DOHH2 (cell line): ENCODE data around the gene IFNA10.
"Not testable (repeated sequence)": the region's sequence is repeated elsewhere in the genome, so short reads cannot be mapped to it uniquely, and the experiment has no call there.

Experiments used
- H3F3A ChIP-seq: fragments of 200-600 bp; sonication (generic), shearing (Covaris generic); 2 replicates; pipeline ENCODE4 v1.6.0; 2016; ENCODE audit warnings: antibody characterized with exemption, mild to moderate bottlenecking; ENCODE audit not compliant: control insufficient read depth, insufficient read depth
- H3K27ac ChIP-seq: fragments of 200-600 bp; sonication (generic); 2 replicates; pipeline ENCODE4 v1.5.1; 2014; ENCODE audit warnings: low read depth, mild to moderate bottlenecking, low read length, moderate library complexity
- H3K27me3 ChIP-seq: fragments of 200-600 bp; sonication (generic); 2 replicates; pipeline ENCODE4 v1.6.1; 2014; ENCODE audit warnings: mild to moderate bottlenecking, low read length, mixed read lengths; ENCODE audit not compliant: control insufficient read depth
- H3K36me3 ChIP-seq: fragments of 200-600 bp; sonication (generic); 2 replicates; pipeline ENCODE4 v1.6.1; 2014; ENCODE audit warnings: mild to moderate bottlenecking, low read length, moderate library complexity, mixed read lengths; ENCODE audit not compliant: control insufficient read depth
- H3K4me1 ChIP-seq: fragments of 200-600 bp; sonication (generic); 2 replicates; pipeline ENCODE4 v1.6.1; 2014; ENCODE audit warnings: mild to moderate bottlenecking, low read length, mixed read lengths; ENCODE audit not compliant: control insufficient read depth
- H3K4me2 ChIP-seq: fragments of 200-600 bp; sonication (generic); 2 replicates; pipeline ENCODE4 v1.6.0; 2014; ENCODE audit warnings: mild to moderate bottlenecking, low read length, moderate library complexity
- H3K4me3 ChIP-seq: fragments of 200-600 bp; sonication (generic); 2 replicates; pipeline ENCODE4 v1.5.1; 2014; ENCODE audit warnings: mild to moderate bottlenecking, low read length, mixed read lengths
- H3K79me2 ChIP-seq: fragments of 200-600 bp; sonication (generic); 2 replicates; pipeline ENCODE4 v1.6.1; 2014; ENCODE audit warnings: mild to moderate bottlenecking, low read length, mixed read lengths; ENCODE audit not compliant: control insufficient read depth
- H3K9me2 ChIP-seq: fragments of 200-600 bp; sonication (generic); replicated peaks from 2 replicates; pipeline ENCODE4 v1.6.1; 2014; ENCODE audit warnings: mild to moderate bottlenecking, low read length, mixed read lengths; ENCODE audit not compliant: control insufficient read depth
- H3K9me3 ChIP-seq: fragments of 200-600 bp; sonication (generic); 2 replicates; pipeline ENCODE4 v1.6.1; 2014; ENCODE audit warnings: antibody characterized with exemption, low read length, mixed read lengths; ENCODE audit not compliant: control insufficient read depth, insufficient read depth
- H4K20me1 ChIP-seq: fragments of 200-600 bp; sonication (generic); 2 replicates; pipeline ENCODE4 v1.6.0; 2014; ENCODE audit warnings: low read depth, mild to moderate bottlenecking, antibody characterized with exemption, low read length, moderate library complexity; ENCODE audit not compliant: control insufficient read depth, insufficient read depth
- EZH2phosphoT487 ChIP-seq: fragments of 200-600 bp; sonication (generic); IDR thresholded peaks from 2 replicates; pipeline ENCODE4 v1.6.1; 2017; ENCODE audit warnings: borderline replicate concordance, mild to moderate bottlenecking, antibody characterized with exemption, low read length, moderate library complexity, mixed read lengths
- TF ChIP-seq, protein P1 (sequence below): fragments of 200-600 bp; sonication (generic); IDR thresholded peaks from one replicate; pipeline ENCODE4 v1.5.1; 2014; ENCODE audit warnings: antibody characterized with exemption, mild to moderate bottlenecking, low read depth, low read length; ENCODE audit not compliant: poor library complexity, severe bottlenecking

The IFNA10 gene

DNA sequence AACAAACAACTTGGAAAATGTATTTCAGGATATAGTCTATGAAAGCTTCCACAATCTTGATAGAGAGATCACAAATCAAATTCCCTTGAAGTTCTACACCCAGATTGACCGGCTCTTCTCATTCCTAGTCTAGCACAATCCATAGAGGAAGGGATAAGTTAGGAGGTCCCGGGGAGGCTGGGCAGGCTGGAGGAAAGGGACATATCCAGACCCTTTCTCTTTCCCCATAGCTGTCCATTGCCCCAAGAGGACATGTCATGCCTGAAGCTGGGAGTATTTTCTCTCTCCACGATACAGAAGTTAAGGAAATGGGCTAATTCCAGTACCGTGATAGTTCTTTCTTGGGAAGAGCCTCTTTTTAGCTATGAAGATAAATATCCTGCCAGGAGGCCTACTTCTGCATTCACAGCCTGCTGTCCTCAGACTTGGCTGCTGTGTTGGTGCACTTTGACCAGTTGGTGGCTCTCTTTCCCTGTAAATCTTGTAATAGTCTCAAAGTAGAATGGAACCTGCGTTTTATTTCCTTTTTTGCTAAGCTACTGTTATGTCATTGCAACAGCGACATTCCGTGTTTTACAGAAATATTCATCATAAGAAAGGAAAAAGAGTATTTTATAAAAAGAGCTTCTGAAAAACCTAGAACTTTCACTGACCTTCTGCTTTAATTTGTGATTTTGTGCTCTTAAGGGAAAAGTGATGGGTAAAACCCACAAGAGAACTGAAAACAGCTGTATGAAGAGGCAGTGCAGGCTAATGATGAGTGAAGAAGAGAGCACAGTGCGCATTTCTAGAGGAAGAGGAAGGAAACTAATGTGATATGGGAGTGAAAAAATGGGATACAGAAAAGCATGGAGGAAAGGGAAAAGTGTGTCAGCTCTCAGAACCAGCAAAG, 28.8 kb upstream of the IFNA10 start:
- TF ChIP-seq, protein P1, sequence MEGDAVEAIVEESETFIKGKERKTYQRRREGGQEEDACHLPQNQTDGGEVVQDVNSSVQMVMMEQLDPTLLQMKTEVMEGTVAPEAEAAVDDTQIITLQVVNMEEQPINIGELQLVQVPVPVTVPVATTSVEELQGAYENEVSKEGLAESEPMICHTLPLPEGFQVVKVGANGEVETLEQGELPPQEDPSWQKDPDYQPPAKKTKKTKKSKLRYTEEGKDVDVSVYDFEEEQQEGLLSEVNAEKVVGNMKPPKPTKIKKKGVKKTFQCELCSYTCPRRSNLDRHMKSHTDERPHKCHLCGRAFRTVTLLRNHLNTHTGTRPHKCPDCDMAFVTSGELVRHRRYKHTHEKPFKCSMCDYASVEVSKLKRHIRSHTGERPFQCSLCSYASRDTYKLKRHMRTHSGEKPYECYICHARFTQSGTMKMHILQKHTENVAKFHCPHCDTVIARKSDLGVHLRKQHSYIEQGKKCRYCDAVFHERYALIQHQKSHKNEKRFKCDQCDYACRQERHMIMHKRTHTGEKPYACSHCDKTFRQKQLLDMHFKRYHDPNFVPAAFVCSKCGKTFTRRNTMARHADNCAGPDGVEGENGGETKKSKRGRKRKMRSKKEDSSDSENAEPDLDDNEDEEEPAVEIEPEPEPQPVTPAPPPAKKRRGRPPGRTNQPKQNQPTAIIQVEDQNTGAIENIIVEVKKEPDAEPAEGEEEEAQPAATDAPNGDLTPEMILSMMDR, result peak; percentile 64
- H3K27ac ChIP-seq, H3K9me2 ChIP-seq, H3K36me3 ChIP-seq, H3K79me2 ChIP-seq, H3K4me2 ChIP-seq, H4K20me1 ChIP-seq, H3F3A ChIP-seq, H3K4me3 ChIP-seq, H3K9me3 ChIP-seq, H3K4me1 ChIP-seq, H3K27me3 ChIP-seq: not testable (repeated sequence)

DNA sequence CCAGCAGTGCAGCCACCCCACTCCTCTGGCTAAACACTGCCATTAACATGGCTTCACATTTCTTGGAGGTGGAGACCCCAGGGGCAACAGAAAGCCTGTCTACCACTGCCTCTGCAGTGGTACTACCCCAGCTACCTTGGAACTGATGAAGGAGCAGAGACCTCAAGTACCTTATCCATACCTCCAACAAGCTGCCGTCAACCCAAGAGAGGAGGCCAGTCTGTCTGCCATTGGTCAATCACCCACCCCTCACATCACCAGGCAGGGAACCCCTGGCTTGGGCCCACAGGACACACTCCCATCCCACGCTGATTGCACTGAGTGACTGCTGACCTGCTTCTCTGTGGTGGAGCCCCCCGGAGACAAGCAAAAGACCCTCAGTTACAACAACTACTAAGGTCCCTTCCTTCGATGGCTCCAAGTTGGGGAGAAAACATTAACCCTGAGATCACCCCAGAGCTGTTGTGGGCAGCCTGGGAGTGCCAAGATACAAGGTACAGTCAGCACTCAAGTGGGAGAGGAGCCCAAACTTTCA, 27.3 kb upstream of the IFNA10 start:
- H3K4me3 ChIP-seq, result no peak overlapping the region
- 0 out of 2 replicates have a peak, but pooled peaks cover 3% of the 10 kb centered on the region for H3K4me1 ChIP-seq
- no peak overlapping the region for H3K4me2 ChIP-seq
- H4K20me1 ChIP-seq, result no peaks in the 10 kb centered on the region
- no peak for TF ChIP-seq EZH2phosphoT487
- TF ChIP-seq, protein P1, result no peak
- H3K36me3 ChIP-seq, result no peaks in the 10 kb centered on the region
- H3K27ac ChIP-seq, result no peak overlapping the region
- no peaks in the 10 kb centered on the region for H3K9me2 ChIP-seq
- H3F3A ChIP-seq, result no peaks in the 10 kb centered on the region
- no peaks in the 10 kb centered on the region for H3K79me2 ChIP-seq
- no peaks in the 10 kb centered on the region for H3K9me3 ChIP-seq
- H3K27me3 ChIP-seq, result peaks cover 2% of the 10 kb centered on the region; the same call in 1 of the 2 replicates

DNA sequence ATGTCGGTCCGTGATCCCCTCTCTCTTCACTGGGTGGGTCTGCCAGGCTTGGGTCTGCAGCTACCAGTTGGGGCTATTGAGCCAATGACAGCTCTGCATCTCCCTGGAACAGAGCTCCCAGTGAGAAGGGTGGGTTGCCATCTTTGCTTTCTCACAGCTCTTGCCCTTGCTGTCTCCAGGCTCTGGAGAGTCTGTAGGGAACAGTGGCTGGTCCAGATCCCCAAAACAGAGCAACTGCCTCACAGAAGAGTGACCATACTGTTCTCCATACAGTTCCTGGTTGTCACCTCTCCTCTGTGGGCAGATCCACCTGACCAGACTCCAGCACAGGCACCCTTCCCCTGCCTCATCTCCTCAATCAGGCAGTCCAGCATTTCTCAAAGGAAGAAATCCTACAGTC, 26.3 kb upstream of the IFNA10 start:
- Histone ChIP-seq H3F3A (no peaks in the 10 kb centered on the region), H3K36me3 (no peaks in the 10 kb centered on the region)

More for the DNA sequence above, 26.3 kb upstream of the IFNA10 start:
- Histone ChIP-seq H3K9me3 (no peaks in the 10 kb centered on the region), H3K9me2 (no peaks in the 10 kb centered on the region), H3K27me3 (peaks cover 2% of the 10 kb centered on the region; the same call in 1 of the 2 replicates), H3K4me1 (0 out of 2 replicates have a peak, but pooled peaks cover 3% of the 10 kb centered on the region), H4K20me1 (no peaks in the 10 kb centered on the region), H3K4me3 (no peak overlapping the region), H3K4me2 (no peak overlapping the region), H3K79me2 (no peaks in the 10 kb centered on the region), H3K27ac (no peak overlapping the region)
- TF ChIP-seq EZH2phosphoT487, result no peak
- TF ChIP-seq, protein P1, result no peak
